GM12875 (cell line): ENCODE results near the gene YPEL1.
A peak's percentile ranks its signal among the peaks of the same experiment; 100 is the strongest.

Experiments used
- H3K4me3 ChIP-seq: one replicate; pipeline ENCODE4 v1.5.1; 2011; ENCODE audit warnings: low read depth, low read length, control low read depth
- TF ChIP-seq, protein P1 (sequence below): IDR thresholded peaks from 2 replicates; pipeline ENCODE4 v1.5.1; 2011; ENCODE audit warnings: low read depth, mild to moderate bottlenecking, control low read depth, inconsistent platforms, low read length, moderate library complexity, borderline replicate concordance; ENCODE audit not compliant: insufficient read depth

The YPEL1 gene

GRCh38 chr22:21652547-21653545 is 82.7 kb downstream of the YPEL1 start:
- H3K4me3 ChIP-seq = peak overlapping the region; percentile 95
- TF ChIP-seq, protein P1, sequence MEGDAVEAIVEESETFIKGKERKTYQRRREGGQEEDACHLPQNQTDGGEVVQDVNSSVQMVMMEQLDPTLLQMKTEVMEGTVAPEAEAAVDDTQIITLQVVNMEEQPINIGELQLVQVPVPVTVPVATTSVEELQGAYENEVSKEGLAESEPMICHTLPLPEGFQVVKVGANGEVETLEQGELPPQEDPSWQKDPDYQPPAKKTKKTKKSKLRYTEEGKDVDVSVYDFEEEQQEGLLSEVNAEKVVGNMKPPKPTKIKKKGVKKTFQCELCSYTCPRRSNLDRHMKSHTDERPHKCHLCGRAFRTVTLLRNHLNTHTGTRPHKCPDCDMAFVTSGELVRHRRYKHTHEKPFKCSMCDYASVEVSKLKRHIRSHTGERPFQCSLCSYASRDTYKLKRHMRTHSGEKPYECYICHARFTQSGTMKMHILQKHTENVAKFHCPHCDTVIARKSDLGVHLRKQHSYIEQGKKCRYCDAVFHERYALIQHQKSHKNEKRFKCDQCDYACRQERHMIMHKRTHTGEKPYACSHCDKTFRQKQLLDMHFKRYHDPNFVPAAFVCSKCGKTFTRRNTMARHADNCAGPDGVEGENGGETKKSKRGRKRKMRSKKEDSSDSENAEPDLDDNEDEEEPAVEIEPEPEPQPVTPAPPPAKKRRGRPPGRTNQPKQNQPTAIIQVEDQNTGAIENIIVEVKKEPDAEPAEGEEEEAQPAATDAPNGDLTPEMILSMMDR = peak; percentile 29; the same call in 1 of the 2 replicates

- H3K4me3 ChIP-seq = peak overlapping the region; percentile 95
- TF ChIP-seq, protein P1 = no peak
These were observed 83.5 kb downstream of the YPEL1 start for GRCh38 chr22:21652010-21652546.

GRCh38 chr22:21651521-21652009 is 84.0 kb downstream of the YPEL1 start:
- peak overlapping the region; percentile 95 for H3K4me3 ChIP-seq

GRCh38 chr22:21650823-21651520 is 84.6 kb downstream of the YPEL1 start:
- TF ChIP-seq, protein P1 = no peak
- peak overlapping the region; percentile 95 for H3K4me3 ChIP-seq

More at GRCh38 chr22:21651521-21652009, 84.0 kb downstream of the YPEL1 start:
- TF ChIP-seq, protein P1 = no peak

DNA sequence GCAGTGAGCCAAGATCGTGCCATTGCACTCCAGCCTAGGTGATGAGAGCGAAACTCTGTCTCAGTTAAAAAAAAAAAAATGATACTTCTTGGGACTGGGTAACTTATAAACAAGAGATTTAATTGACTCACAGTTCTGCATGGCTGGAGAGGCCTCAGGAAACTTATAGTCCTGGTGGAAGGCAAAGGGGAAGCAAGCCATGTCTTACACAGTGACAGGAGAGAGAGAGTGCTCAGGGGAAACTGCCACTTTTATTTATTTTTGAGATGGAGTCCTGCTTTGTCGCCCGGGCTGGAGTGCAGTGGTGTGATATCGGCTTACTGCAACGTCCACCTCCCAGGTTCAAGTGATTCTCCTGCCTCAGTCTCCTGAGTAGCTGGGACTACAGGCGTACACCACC is 85.3 kb downstream of the YPEL1 start:
- TF ChIP-seq, protein P1 = no peak

More for the DNA sequence above, 85.3 kb downstream of the YPEL1 start:
- H3K4me3 ChIP-seq = no peak overlapping the region
